Activated CD4-positive, alpha-beta T cell treated with anti-CD3 and anti-CD28 coated beads for 1 hour (primary cell): ENCODE measurements around the gene VWC2.

Source experiments
- DNase-seq: peaks from one replicate; pipeline ENCODE4 v3.0.0-alpha.2; 2020

The VWC2 gene

GRCh38 chr7:49773218-49773935 is at the start of gene VWC2:
Gene VWC2, plus strand, starts transcription at chr7:49773638. Its CDS starts 1,798 bp downstream, at chr7:49775436.
- DNase-seq, result no peak

DNA sequence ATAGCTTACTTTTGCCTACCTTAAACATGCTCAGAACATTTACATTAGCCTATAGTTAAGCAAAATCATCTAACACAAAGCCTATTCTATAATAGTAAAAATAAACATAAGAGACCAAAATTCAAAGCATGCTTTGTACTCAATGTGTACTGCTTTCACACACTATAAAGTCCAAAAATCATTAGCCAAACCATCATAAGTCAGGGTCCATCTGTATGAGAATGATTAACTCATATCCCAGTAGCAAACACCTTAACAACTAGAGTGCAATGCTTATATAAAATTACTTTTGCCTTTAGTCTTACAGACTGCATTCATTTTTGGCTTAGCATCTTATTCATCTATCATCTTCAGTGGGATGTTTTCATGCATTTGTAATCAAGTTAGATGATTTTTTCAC is 49.4 kb upstream of the VWC2 start:
- no peak for DNase-seq

DNA sequence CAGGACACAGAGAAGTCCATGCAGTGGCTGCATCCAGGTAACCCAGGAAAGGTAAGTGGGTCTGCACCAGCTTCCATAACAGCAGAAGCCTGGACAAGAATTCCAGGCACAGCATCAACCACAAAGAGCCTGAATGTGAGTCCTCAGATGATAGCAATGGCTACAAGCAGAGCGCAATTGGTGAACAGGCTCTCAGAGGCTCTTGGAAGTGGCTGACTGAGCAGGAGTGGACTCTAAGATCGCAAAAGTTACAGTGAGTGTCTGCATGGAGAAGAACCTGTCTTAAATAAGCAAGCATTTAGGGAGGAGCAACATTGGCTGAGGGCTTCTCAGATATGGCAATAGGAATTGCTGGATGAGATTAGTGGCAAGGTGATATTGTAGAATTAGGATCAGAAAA is 41.6 kb upstream of the VWC2 start:
- DNase-seq, result no peak

GRCh38 chr7:49762666-49763065 is 10.8 kb upstream of the VWC2 start:
- no peak for DNase-seq

- no peak for DNase-seq
These were observed 9.6 kb upstream of the VWC2 start for GRCh38 chr7:49763791-49764190.

DNA sequence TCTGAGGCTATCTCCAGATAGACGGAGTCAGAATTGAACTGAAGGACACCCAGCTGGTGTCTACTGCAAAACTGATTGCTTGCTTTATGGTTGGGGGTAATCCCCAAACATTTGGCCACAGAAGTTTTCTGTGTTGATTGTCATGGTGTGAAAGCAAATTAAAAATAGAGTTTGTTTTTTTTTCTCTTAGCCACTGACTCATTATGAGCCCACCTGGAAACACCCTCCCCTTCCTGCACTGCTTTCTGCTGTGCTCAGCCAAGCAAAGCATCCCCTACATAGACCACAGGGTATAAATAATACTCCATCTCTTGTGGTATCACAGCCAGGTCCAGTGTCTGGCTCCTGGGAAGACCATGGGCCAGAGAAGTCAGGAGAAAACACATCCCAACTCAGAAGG is 6.5 kb upstream of the VWC2 start:
- no peak for DNase-seq

- DNase-seq, result no peak
These were observed 5.7 kb upstream of the VWC2 start for GRCh38 chr7:49767719-49768118.

- DNase-seq, result no peak
These were observed 5.2 kb upstream of the VWC2 start for GRCh38 chr7:49768254-49768653.

DNA sequence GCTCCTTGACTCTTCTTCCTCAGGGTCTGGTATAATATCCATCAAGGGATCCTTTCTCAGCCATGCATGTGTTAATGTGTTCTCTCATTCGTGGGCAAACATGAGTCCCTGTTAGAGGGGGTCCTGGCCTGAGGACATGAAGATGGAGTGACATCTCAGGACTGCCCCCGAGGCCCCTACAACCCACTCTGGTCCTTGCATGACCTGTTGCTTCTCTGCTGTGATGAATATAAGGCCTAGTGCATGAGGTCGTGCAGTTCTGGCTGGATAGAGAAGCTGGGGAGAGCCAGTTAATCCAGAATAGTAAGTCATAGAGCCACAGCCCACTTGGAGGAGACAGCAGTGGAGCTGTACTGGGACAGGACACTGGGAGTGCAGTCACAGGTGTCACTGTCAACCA is 4.6 kb upstream of the VWC2 start:
- DNase-seq, result no peak

DNA sequence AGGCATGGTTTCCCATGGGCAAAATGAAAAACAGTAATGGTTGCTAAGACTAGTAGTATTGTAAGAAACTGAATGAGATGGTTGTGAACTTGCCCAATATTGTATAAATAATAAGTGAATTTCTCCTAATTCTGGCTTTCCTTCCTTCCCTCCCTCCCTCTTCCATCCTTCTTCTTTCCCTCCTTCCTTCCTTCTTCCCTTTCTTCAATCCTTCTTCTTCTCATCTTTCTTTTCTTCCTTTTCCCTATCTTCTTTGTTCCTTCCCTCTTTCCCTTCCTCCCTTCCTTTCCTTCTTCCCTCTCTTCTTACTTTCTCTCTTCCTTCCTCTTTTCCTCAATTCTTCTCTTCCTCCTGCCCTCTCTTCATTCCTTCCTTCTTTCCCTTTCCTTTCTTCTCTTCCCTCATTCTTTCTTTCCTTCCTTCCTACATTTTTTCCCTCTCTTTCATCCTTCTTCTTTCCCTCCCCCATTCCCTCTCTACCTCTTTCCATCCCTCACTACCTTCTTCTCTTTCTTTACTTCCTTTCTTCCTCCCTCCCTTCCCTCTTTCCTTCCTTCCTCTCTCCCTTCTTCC is 4.1 kb upstream of the VWC2 start:
- DNase-seq, result no peak

DNA sequence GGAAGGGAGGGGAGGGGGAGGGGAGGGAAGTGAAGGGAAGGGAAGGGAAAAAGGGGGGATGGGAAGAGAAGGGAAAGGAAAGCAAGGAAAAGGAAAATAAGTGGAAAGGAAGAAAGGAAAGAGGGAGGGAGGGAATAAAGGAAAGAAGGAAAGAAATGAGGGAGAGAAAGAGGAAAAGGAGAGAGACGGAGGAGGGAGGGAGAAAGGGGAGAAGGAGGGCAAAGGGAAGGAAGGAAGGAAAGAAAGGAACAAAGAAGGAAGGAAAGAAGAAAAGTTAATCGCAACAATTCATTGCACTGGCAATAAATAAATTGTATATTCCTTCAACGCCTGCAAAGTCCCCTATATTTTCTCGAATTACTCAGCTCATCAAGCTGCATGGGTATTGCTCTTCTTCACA is 2.6 kb upstream of the VWC2 start:
- DNase-seq, result no peak

DNA sequence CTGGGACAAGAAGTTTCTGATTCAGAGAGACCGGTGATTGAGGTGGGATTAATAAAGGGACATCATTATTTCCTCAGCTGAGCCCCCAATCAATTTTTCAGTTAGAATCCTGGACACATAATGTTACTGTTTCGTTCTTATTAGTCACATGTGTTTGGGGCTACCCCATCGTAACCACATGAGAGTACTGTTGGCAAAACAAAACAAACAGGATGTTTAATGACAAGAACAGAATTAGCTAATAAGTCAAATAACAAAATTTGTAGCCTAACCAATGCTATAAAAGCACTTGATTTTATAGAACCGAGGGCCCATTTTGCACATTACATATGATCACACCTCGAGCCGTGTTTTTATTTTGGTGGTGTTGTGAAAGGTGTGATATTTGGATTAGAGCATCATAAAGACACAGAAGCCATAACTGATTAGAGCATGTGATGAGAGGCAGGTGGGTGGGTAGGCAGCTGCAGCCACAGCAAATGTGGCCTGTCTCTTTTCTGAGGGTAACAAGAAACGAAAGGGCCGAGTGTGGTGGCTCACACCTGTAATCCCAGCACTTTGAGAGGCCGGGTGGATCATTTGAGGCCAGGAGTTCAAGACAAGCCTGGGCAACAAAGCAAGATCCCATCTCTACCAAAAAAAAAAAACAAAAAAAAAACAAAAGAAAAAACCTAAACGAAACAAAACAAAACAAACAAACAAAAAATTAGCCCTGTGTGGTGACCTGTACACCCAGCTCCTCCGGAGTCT is 1.8 kb upstream of the VWC2 start:
- no peak for DNase-seq

- DNase-seq, result no peak
These were observed 571 bp upstream of the VWC2 start for GRCh38 chr7:49772916-49773217.

DNA sequence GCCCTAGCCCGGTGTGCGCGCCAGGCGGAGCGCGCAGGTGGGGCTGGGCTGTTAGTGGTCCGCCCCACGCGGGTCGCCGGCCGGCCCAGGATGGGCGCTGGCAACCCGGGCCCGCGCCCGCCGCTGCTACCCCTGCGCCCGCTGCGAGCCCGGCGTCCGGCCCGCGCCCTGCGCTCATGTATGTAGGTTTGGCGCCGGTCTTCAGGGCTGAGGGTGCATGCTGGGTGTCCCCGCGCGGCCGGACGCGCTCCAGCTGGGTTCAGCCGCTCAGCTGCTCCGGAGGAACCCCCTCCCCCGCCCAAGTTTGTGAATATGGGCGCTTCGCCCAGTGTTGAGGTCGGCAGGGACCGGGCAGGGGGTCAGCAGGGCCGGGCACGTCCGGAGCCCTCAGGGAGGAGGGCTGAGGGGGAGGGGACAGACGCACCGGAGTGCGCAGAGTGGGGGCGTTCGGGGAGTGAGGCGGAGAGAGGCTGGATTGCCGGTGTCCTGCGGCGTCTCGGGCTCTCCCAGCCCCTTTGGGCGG is 559 bp downstream of the VWC2 start:
- no peak for DNase-seq

DNA sequence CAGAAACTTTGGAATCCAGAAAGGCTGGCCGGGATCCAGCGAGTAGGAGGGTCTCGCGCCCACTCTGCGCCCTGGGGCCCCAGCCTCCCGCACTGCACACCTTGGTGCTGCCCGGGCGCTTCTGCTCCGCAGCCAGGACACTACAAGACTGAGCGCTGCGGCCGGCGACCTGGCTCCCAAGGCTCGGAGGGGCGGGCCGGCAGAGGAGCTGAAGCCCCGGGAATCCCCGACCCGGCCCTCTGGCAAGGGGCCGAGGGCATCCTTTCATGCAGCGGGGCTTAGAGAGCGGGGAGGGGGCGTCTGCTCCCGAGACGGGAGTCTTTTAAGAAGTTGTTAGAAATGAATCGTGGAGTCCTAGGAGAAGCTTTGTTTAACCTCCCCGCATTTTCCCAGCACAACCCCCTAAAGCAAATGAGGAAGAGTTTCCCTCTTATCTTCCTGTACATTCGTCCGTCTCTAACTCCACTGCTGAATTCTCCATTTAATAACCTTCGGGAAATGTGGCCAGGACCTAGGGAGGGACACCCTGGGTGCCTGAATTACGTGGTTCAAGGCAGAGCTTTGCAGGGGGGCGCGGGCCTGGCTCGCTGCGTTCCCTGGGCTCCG is 1.1 kb downstream of the VWC2 start:
- no peak for DNase-seq

DNA sequence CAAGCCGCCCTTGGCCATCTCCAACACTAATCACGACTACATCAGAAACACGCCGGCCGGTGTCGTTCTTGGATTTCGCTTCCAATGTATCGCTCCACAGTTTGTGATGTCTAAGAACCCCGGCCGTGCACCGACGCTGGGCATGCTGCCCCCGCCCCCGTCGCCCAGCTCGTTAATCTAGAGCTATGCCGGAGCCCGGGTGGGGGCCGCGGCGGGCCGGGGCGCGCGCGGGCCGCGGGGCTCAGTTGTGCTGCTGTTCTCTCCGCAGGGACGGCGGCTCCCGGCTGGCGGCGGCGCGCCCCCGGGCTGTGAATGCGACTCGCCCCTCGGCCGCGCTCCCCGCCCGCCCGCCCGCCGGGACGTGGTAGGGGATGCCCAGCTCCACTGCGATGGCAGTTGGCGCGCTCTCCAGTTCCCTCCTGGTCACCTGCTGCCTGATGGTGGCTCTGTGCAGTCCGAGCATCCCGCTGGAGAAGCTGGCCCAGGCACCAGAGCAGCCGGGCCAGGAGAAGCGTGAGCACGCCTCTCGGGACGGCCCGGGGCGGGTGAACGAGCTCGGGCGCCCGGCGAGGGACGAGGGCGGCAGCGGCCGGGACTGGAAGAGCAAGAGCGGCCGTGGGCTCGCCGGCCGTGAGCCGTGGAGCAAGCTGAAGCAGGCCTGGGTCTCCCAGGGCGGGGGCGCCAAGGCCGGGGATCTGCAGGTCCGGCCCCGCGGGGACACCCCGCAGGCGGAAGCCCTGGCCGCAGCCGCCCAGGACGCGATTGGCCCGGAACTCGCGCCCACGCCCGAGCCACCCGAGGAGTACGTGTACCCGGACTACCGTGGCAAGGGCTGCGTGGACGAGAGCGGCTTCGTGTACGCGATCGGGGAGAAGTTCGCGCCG is 1.9 kb downstream of the VWC2 start:
- no peak for DNase-seq

- no peak for DNase-seq
These were observed 2.6 kb downstream of the VWC2 start for GRCh38 chr7:49775949-49776443.

DNA sequence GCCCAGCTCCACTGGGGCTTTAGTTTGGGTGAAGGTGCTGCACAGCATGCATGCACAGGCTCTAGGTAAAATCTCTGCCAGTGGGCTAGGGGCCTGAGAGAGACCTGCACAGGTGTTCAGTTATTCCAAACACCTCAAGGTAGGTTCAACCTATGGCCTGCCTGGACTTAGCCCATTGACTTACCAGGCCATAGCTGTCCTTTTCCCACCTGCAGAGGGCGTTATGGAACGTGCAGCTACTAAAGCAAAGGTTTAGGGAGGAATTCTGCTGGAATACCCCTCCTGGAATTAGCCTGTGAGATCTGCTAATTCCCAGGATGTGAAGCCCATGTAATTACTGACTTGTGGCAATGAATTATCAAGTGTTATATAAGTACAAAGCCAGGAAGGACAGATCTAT is 3.6 kb downstream of the VWC2 start:
- no peak for DNase-seq

DNA sequence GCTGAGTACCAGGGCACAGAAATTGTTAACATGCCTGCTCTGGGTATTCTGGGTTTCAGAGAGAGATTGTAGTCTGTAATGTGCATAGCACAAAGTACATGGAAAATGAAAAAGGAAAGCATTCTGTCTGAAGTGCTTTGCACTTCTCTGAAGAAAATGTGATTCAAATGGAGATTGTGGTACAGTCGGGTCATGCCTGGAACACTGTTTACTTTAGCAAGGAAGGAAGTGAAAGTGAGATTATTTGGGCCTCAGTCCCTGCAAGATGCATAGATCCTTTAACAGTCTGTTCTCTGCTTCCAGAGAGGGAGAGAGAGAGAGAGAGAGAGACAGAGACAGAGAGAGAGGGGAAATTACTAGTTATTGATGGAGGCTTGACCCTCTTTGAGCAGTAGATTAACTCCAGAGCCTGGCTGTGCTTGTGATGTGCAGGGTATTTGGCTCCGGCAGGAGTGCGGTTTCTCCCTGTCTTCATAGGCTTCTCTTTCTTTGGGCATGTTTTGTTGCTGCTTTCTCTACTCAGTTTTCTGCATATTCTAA is 5.4 kb downstream of the VWC2 start:
- no peak for DNase-seq

- DNase-seq, result no peak
These were observed 7.5 kb downstream of the VWC2 start for GRCh38 chr7:49780953-49781352.

DNA sequence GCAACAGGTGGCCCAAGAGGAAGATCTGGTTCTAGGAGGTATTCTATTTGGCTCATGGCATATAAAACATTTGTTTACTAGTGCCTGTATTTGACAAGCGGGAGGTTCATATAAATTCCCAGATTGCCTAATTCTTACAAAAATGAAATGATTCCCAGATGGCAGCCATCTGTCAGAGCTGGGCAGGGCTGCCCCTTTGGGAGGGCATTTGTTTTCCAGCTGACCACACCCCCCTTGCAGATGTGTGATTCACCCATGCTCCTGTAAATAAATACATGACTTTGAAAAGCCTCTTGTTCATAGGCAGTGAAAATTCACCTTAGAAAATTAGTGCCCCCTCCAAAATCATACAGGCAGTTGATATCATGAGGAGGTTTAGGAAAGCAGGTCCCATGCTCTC is 8.6 kb downstream of the VWC2 start:
- no peak for DNase-seq

DNA sequence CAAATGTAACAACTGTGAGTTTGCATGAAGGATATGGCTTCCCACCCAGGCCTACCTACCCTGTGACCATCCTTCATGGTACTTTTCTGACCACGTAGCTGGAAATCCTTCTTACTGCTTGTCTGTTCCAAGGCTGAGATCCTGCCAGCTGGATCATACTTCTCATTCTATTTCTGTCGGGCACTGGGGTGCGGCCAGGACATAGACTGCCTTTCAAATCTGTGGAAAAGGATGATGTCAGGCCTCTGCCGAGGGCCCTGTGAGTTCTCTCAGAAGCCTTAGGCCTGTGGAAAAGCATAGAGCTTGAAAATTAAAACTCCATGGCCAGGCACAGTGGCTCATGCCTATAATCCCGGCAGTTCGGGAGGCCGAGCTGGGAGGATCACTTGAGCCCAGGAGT is 10.0 kb downstream of the VWC2 start:
- DNase-seq, result no peak
